Measurements from ENCODE around the gene RNU5D-1.
"Not testable (repeated sequence)": the region's sequence is repeated elsewhere in the genome, so short reads cannot be mapped to it uniquely, and the experiment has no call there.

Gene RNU5D-1

GRCh38 chr1:44730741-44731512 lies at the start of gene RNU5D-1:
TSS of gene RNU5D-1 (minus strand) at chr1:44731170.
- peak; percentile 74 to 89 for DNase-seq (ENCODE audit: low read depth in 2 of 2)

DNA sequence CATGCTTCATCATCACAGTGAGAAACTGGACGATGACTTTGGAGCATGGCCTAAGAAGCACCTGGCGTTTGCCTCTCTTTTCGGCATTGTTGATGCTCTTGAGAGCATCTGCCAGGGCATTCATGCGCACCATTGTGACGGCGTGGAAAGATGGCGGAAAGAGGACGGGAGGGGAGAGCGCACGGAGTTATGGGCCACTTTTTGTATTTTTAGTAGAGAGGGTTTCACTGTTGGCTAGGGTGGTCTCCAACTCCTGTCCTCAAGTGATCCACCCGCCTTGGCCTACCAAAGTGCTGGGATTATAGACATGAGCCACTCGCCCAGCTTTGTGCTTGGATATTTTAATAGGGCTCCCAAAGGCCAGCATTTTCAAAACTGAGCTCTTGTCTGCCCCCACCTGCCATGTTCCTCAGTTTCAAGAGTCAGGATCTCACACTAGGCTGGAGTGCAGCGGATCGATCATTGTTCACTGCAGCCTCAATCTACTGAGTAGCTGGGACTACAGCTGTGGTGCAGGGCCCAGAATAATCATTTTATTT lies 49.7 kb upstream of the RNU5D-1 start:
- DNase-seq (ENCODE audit: low read depth in 2 of 2): no peak

GRCh38 chr1:44778705-44779576 lies 48.0 kb upstream of the RNU5D-1 start:
- DNase-seq (ENCODE audit: low read depth in 2 of 2): no peak

DNA sequence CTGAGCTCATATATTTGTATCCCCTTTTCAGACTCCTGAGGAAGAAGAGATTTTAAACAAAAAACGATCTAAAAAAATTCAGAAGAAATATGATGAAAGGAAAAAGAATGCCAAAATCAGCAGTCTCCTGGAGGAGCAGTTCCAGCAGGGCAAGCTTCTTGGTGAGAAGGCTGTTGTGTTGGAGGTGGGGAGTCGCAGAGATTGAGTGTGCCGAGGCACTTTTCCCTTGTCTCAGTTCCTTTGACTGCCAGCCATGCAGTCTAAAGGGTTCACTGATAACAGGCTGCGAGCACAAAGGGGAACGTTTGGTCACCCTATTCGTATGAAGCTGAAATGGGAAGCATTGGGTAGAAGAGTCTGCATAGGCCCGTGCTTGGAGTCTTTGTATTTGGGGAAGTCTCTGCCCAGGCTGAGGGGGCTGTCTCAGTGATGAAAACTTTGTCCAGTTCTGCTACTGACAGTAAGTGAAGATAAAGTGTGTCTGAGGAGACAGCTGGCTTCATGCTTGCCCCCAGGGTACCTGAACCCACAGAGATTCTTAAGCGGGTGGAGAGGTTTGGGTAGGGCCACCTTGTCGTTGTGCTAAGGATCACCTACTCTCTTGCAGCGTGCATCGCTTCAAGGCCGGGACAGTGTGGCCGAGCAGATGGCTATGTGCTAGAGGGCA lies 47.1 kb upstream of the RNU5D-1 start:
- DNase-seq (ENCODE audit: low read depth in 2 of 2): no peak

GRCh38 chr1:44777547-44777946 lies 46.6 kb upstream of the RNU5D-1 start:
- DNase-seq (ENCODE audit: low read depth in 2 of 2): no peak

- no peak for DNase-seq (ENCODE audit: low read depth in 2 of 2)
Measured at GRCh38 chr1:44776730-44777068, 45.7 kb upstream of the RNU5D-1 start.

DNA sequence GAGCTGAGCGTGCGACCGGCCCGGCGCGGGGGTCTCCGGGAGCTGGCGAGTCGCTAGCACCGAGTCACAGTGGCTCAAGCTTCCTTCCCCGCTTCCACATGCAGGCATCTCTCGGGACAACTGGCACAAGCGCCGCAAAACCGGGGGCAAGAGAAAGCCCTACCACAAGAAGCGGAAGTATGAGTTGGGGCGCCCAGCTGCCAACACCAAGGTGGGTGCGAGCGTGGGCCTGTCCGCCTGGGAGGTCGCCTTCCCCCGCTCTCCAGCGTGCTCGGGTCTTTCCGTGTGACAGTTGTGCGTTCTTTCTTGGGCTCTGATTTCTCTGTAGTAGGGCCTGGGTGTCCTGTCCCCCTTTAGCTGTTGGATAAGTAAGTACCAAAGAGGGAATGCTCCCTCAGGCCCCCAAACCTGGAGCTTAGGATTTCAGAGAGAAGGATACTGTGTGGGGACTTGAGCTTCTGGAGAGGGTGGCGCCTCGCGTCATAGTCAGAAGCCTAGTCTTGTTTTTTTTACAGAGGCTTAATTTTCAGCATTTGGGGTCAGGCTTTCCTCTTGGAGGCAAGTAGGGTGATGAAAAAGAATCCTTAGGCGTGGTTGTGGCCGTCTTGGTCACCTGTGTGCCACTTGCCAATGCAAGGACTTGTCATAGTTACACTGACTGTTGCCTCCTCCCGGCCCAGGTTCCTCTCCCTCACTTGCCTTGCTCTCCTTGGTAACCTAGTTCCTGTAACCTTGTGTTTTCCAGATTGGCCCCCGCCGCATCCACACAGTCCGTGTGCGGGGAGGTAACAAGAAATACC lies 45.2 kb upstream of the RNU5D-1 start:
- DNase-seq (ENCODE audit: low read depth in 2 of 2): peak; percentile 42 to 53

GRCh38 chr1:44775078-44775929 lies 44.3 kb upstream of the RNU5D-1 start, which contains the start of gene RPS8:
TSS of gene RPS8 (plus strand) at chr1:44775540. CDS start at chr1:44775597, 57 bp downstream.
- DNase-seq (ENCODE audit: low read depth in 2 of 2): peak; percentile 73 to 87

GRCh38 chr1:44766421-44766820 lies 35.5 kb upstream of the RNU5D-1 start:
- not testable (repeated sequence) for DNase-seq (ENCODE audit: low read depth in 2 of 2)

DNA sequence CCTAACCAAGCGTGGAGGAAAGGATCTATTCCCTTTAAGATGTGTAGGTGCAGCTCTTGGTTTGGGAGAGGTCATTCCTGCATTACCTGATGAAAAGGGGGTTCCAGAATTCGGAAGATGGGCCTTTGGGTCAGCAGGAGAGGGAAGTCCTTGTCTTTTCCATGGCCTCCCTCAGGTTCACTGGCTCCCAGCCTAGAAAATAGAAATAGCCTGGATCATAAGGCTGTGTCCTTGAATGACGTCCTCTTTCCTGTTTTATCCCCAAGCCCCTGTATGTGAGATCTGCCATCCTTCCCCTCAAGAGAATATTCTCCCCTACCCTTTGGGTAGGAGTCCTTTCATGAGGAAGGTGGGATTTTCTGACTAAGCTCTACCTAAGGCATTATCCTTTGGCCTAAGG lies 29.9 kb upstream of the RNU5D-1 start:
- no peak for DNase-seq (ENCODE audit: low read depth in 2 of 2)

DNA sequence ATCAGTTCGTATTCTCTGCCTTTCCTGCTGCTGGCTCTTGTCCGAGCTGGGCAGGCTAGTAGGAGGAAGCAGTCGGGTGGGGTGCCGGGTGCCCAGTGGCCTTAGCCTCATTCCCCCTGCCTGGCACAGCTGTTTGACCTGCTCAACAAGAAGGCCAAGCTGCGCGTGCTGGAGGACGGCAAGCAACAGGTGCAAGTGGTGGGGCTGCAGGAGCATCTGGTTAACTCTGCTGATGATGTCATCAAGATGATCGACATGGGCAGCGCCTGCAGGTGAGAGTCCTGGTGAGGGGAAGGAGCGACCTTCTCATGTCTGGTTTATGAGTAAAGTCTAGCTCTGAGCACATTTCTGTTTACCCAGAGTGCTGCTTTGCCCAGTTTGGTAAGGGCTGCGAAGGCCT lies 28.1 kb upstream of the RNU5D-1 start:
- DNase-seq (ENCODE audit: low read depth in 2 of 2): no peak

DNA sequence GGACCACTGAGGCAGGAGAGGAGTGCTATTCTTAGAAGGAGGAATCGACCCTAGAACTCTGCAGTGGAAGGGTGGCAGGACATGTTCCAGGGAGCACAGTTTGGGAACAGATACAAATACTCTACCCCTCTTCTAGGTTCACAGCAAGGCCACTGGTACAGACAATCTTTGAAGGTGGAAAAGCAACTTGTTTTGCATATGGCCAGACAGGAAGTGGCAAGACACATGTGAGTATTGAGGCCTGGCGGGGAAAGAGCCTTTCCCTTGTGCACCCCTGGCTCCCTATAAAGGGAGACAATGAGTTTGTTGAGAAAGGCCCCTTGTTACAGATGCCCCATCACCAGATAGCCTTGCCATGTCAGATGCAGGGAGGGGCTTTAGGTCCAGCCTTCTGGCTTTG lies 26.4 kb upstream of the RNU5D-1 start:
- DNase-seq (ENCODE audit: low read depth in 2 of 2): no peak

GRCh38 chr1:44747878-44748277 lies 16.9 kb upstream of the RNU5D-1 start:
- no peak for DNase-seq (ENCODE audit: low read depth in 2 of 2)

- no peak for DNase-seq (ENCODE audit: low read depth in 2 of 2)
Measured at GRCh38 chr1:44743211-44743610, 12.2 kb upstream of the RNU5D-1 start.

GRCh38 chr1:44740179-44740617 lies 9.2 kb upstream of the RNU5D-1 start:
- no peak for DNase-seq (ENCODE audit: low read depth in 2 of 2)

DNA sequence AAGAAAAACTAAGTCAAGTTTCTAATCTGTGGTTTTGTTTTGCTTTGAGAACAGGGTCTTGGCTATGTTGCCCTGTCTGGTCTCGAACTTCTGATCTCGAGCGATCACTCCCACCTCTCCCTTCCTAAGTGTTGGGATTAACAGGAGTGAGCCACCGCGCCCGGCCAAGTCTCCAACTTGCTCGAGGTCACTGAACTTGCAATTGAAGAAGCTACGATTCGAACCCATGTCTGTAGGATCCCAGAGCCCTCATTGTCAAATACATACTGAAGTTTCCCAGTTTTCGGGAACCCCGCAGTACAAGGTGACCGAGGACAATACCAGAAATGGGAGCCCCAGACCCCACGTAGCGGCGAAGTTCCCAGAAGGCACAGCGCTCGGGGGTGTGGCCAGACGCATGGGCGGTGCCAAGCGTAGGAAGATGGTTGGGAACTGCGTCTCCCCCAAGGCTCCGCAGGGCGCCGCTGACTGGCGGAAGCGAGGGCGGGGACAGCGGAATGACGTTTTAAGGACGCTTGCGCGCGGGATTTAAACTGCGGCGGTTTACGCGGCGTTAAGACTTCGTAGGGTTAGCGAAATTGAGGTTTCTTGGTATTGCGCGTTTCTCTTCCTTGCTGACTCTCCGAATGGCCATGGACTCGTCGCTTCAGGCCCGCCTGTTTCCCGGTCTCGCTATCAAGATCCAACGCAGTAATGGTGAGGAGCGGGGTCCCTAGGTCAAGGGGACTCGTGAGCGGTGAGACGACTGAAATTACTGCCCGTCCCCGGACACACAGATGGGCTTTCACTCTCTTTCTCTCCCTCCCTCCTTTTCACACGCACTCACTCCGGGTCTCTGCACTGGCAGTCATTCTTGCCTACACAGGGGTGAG lies 8.6 kb upstream of the RNU5D-1 start, which contains the start of gene KIF2C:
KIF2C (plus strand) TSS at position 531 of the 872 bp plus-strand sequence; CDS start at position 627, 96 bp downstream.
- DNase-seq (ENCODE audit: low read depth in 2 of 2): peak; percentile 89 to 94

DNA sequence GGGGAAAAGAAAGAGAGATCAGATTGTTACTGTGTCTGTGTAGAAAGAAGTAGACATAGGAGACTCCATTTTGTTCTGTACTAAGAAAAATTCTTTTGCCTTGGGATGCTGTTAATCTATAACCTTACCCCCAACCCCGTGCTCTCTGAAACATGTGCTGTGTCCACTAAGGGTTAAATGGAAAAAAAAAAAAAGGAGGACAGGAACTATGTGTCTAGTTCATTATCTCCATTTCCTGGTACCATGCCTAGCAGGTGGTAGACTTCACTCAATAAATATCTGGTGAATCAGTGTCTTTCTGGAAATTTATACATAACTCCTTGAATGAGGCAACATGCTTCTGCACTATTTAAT lies 8.0 kb upstream of the RNU5D-1 start:
- DNase-seq (ENCODE audit: low read depth in 2 of 2): not testable (repeated sequence)

- DNase-seq (ENCODE audit: low read depth in 2 of 2): no peak
Measured at GRCh38 chr1:44735992-44736391, 5.0 kb upstream of the RNU5D-1 start.

- DNase-seq (ENCODE audit: low read depth in 2 of 2): no peak
Measured at GRCh38 chr1:44733784-44734183, 2.8 kb upstream of the RNU5D-1 start.

Data from stimulated activated CD8-positive, alpha-beta memory T cell treated with anti-CD3 and anti-CD28 coated beads, Interleukin-15, amount 100 ng/mL, for 4 hours (primary cell).